Breast epithelium (tissue), 3 donors: ENCODE data around the gene DPH6.

ENCODE experiments used
- POLR2A ChIP-seq: fragments of 450-650 bp; IDR thresholded peaks from one replicate; pipeline ENCODE4 v1.6.1; 2016; ENCODE audit warnings: antibody characterized with exemption, mild to moderate bottlenecking, moderate library complexity
- TF ChIP-seq, protein P1 (sequence below), 3 donors: fragments of 450-650 bp; IDR thresholded peaks; one replicate each; pipeline ENCODE4 v1.5.1; 2016 to 2017; ENCODE audit warnings: antibody characterized with exemption in 3 of 3, mild to moderate bottlenecking in 3 of 3, moderate library complexity in 3 of 3

DNA sequence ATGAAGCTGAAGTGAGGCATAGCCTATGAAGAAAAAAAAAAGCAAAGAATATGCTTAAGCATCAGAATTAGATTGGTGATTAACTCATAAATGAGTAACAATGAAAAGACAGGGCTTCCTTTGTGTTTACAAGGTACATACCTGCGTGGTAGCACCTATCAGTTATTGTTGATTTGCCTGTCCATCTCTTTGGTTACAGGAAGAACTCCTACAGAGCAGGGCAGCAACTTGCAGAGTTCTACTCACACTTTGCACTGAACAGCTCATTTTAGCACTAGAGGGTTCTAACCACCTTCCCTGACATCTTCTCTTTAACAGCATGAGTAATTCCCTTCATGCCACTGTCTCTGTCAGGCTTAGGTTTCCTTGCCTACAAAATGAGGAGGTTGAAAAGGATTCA, 166.0 kb downstream of the DPH6 start:
- TF ChIP-seq, protein P1, sequence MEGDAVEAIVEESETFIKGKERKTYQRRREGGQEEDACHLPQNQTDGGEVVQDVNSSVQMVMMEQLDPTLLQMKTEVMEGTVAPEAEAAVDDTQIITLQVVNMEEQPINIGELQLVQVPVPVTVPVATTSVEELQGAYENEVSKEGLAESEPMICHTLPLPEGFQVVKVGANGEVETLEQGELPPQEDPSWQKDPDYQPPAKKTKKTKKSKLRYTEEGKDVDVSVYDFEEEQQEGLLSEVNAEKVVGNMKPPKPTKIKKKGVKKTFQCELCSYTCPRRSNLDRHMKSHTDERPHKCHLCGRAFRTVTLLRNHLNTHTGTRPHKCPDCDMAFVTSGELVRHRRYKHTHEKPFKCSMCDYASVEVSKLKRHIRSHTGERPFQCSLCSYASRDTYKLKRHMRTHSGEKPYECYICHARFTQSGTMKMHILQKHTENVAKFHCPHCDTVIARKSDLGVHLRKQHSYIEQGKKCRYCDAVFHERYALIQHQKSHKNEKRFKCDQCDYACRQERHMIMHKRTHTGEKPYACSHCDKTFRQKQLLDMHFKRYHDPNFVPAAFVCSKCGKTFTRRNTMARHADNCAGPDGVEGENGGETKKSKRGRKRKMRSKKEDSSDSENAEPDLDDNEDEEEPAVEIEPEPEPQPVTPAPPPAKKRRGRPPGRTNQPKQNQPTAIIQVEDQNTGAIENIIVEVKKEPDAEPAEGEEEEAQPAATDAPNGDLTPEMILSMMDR (IDR thresholded peaks at IDR 0.05) = no peak
- TF ChIP-seq POLR2A = no peak
